NCI-H1092 (cell line): ENCODE results near the gene CNTNAP2.
"Not testable (repeated sequence)": the region's sequence is repeated elsewhere in the genome, so short reads cannot be mapped to it uniquely, and the experiment has no call there.

Source experiments
- DNase-seq: peaks from one replicate; lab custom pipeline; 2025; lab: John Stamatoyannopoulos, UW

Gene CNTNAP2

DNA sequence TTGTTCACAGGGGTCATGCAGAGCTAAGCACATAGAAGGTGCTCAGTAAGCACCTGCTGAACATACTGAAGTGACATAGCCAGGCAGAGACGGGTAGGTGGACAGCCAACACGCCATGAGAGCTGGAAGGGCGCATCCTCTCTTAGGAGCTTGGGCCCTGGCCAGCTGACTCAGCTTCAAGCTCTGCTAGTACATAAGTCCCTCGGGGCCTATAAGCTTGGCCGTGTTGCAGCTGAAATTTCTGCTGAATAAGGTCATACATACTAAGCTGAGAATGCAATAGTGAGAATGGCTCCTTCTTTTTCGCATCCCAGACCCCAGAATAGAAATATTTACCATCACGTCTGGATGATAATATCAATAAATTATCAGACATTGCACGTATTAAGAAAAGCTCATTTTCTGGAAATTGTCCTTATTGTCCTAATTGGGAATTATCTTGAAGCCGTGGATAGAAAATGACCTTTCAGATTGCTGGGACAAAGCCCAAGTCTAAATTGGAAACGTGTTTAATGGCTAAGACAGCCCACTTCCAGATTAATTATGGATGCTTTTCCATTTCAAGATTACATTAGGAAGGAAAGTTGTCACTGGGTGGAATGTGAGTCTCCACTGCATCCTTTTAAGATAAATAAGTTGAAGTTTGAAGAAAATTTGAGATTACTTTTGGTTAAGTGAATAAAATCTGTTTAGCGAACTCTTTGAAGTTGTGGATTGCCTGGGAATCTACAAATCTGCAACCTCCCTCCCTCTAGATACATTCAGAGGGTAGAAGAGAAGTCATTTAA is 2186.9 kb downstream of the CNTNAP2 start:
- DNase-seq = peak; percentile 23

DNA sequence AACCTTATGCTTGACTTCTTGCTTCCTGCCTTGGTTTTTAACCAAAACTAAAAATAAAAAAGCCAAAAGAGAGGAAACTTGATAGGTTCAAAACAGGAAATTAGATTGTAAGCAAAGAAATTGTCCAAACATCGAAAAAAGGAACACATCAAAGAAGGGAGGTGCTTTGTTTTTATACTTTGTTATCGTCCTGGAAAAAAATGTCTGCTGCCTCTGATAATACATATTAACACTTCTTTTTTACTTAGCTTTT is 2187.4 kb downstream of the CNTNAP2 start:
- DNase-seq = no peak

DNA sequence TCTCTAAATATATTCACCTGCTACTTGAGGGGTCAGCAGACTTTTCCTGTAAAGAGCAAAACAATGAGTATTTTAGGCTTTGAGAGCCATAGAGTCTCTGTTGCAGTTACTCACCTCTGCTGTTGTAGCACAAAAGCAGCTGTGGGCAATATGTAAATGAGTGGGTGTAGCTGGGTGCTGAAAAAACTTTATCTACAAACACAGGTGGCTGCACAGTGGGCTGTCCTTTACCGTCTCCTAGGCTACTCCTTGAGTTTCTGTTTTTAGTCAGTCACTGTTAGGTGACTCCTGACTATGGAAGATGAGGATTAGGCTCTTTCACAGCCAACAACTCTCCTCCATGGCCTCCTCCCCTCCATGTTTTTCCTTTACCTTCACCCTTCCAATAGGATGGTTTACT is 2187.9 kb downstream of the CNTNAP2 start:
- no peak for DNase-seq

DNA sequence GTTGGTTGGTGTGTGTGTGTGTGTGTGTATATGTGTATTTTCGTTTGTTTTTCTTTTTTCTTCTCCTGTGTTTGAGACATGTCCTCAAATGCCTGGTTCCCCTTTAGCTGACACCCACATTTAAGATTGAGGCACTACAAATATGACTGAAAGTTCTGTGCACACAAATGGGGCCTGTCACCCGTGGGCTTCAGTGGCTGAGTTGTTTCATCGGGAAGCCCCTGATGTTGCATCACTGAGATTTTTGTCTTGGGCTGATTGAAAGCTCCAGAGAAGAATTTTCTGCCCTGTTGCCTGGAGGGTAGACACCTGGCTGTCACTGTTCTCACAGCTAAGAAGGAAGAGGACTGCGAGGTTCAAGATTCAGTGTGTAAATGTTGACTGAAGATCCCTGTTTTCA is 2190.2 kb downstream of the CNTNAP2 start:
- DNase-seq = no peak

DNA sequence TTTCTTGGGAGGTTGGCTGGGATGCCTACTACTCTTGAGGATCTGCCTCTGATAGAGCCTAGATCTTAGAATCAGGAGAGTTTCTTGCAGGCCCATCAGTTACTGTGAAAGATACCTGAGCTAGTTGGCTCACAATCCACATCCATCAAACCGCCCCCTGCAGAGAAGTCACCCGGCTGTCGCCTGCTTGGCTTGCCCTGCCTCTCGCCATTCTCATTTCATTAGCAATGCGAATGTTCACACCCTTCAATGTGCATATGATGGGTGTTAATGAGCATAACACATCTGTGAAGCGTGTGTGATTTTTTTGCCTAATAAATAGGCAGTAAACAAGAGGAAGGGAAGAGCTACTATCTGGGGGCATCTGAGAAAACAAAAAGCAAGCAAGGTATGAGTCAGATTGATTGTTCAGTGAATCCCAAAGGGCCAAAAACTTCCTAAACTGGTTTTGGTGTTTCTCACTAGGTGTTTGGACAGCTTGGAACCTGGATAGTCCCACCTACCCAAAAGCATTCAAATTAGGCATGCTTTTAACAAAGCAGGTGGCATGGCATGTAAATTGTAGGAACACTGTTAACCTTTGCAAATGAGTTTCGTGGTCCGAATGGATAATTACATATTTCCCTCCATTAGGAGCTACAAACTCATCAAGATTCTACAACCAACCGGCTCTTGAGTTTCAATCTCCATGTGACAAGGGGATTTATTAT is 2201.7 kb downstream of the CNTNAP2 start:
- no peak for DNase-seq

DNA sequence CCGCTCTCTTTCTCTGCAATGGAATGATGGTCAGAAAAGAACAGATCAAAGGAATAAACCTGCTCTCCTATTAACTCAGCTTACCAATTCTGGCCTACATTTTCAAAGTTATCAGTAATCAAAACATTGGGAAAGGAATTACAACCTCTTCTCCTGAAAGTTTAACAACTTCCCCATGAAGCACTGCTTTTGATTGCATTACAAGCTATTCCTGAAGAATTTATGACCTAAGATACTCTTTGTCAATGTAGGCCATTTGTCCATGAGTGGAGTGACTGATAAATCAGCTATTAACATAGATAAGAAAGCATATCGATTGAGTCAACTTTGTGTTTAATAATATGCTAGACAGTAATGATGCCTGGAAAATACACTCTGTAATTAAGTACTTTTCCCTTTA is 2202.2 kb downstream of the CNTNAP2 start:
- no peak for DNase-seq

DNA sequence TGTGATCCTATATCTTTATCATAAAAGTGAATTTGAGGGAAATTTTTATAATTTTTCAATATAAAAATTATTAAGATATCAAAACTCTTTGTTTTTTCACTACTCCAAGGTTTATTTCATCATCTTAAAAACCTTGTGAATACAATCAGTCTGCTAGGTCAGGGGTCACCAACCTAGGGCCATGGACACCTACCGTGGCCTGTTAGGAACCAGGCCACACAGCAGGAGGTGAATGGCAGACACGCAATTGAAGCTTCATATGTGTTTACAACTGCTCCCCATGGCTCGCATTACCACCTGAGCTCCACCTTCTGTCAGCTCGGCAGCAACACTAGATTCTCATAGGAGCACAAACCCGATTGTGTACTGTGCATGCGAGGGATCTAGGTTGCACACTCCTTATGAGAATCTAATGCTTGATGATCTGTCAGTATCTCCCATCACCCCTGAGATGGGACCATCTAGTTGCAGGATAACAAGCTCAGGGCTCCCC is 2202.8 kb downstream of the CNTNAP2 start:
- no peak for DNase-seq

DNA sequence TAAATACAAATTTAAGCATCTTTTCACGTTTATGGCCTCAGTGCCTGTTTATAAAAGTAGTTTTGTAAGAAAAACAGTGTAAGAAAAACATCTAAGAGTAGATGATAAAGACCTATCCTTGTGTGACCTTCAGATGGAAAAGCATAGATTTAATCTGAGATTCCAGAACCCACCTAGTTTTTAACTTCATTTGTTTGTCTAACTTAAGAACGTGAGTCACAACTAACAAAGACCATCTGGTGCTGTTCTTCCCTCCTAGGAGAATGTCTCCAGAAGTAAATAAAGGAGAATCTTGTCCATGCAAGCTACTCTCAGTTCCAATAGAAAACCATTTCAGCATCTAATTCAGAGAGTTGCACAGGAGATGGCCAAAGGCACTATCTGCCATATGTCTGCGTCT is 2208.6 kb downstream of the CNTNAP2 start:
- no peak for DNase-seq

DNA sequence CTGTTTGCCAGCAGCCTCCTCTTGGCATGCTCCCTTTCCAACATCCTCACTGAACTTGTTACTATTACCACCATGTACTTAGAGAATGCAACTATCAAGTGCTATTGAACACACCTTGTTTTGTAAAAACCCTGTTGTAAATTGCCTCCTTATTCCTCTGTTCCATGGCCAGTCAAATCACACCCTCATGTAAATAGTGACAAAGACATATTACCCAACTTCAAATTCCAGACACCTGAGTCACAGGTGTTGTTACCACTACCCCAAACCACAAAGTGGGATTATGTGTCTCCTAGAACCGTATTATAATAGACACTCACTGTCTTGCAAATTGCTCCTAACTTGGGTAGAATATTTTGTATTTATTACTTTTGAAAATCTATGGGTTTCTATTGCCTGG is 2210.8 kb downstream of the CNTNAP2 start:
- DNase-seq = no peak

DNA sequence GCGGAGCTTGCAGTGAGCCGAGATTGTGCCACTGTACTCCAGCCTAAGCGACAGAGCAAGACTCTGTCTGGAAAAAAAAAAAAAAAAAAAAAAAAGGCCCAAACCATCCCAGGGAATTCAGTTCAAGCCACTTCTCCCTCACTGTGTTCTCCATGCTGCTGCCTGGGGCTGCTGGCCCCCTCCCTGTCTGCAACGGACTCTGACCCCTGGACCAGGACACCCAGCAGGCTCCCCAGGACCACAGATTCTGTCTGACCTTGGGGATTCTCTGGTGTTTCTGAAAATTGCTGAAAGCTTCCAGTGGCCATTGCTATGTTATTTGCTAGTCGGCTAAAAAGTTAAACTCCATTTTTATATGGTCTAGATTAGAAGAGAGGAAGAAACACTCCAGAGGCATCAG is 2212.3 kb downstream of the CNTNAP2 start:
- no peak for DNase-seq

DNA sequence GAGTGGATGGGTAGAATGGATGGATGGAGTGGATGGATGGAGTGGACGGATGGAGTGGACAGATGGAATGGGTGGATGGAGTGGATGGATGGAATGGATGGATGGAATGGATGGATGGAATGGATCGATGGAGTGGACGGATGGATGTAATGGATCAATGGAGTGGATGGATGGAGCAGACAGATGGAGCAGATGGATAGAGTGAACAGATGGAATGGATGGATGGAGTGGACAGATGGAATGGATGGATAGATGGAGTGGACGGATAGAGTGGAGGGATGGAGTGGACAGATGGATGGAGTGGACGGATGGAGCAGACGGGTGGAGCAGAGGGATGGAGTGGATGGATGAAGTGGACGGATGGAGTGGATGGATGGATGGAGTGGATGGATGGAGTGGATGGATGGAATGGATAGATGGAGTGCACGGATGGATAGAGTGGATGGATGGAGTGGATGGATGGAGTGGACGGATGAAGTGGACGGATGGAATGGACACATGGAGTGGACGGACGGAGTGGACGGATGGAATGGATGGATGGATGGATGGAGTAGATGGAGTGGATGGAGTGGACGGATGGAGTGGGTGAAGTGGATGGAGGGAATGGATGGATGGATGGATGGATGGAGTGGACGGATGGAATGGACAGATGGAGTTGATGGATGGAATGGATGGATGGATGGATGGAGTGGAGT is 2213.7 kb downstream of the CNTNAP2 start:
- DNase-seq = no peak

DNA sequence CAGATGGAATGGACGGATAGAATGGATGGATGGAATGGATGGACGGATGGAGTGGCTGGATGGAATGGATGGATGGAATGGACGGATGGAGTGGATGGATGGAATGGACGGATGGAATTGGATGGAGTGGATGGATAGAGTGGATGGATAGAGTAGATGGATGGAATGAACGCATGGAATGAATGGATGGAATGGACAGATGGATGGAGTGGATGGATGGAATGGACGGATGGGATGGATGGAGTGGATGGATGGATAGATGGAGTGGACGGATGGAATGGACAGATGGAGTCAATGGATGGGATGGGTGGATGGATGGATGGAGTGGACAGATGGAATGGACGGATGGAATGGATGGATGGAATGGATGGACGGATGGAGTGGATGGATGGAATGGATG is 2214.2 kb downstream of the CNTNAP2 start:
- DNase-seq = no peak

DNA sequence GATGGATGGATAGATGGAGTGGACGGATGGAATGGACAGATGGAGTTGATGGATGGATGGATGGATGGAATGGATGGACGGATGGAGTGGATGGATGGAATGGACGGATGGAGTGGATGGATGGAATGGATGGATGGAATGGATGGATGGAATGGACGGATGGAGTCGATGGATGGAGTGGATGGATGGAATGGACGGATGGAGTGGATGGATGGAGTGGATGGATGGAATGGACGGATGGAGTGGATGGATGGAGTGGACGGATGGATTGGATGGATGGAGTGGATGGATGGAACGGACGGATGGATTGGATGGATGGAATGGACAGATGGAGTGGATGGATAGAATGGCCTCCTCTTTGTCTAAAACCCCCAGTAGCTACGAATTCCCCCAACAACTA is 2214.9 kb downstream of the CNTNAP2 start:
- not testable (repeated sequence) for DNase-seq

DNA sequence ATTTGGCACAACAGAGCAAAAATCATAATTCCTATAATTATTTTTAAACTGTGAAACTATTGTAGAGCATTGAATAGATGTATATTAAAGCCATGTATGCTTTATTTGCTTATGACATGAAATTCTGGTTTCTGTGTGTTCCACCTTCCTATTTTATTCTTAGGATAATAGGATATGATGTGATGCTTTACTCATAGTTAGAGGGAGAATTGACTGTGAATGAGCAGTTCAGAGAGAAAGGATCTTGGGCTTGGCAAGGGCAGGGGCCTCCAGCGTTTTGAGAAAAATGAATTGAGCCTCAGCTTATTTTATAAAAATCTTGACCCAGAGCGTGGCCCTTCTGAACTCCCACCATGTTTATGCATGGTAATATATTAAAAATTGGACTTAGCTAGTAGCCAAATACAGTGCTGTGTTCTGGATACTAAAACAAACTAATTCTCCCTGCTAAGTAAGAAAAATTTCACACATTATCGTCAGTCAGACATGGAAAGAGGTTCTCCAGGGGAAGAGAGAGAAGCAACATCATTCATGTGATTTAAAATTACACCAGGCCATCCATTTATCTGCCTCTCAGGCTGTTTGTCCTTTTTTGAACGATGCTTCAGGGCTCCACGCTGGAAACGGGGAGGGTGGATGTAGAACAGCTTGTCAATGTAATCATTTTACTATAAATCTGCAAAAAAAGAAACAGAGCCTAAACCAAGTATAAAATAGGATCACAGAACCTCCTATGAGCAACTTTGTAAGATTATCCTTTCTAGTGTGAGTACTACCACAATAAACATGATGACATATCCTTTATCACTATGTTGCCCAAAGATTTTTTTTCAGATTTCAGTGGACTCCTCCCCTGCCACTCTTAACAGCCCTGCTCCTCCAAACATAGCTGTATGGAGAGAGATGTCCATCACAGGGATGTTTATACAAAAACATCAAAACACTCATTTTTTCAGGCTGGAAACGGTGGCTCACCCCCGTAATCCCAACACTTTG is 2215.9 kb downstream of the CNTNAP2 start:
- no peak for DNase-seq

DNA sequence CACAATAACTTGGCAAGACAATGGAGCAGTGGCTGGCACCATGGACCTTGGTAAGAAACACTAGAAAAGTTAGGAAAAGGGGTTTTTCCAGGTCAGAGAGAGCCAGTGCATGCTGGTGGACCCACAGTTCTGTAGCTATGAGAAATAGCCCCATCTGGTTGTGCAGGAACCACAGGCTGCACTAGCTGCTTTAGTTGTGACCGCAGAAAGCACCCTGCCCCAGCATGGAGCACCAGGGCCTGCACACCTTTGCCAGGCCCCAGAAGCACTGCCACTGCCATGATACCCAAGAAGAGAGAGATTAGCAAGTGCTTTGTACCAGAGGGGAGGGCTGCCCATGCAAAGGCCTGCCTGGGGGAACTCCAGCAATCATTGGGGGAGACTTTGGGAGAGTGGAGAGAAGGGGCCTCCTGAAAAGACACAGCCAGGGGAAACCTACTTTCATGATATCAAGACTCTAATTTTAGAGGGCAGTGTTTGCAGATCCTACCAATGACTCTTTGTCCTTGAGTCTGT is 2217.9 kb downstream of the CNTNAP2 start:
- no peak for DNase-seq

DNA sequence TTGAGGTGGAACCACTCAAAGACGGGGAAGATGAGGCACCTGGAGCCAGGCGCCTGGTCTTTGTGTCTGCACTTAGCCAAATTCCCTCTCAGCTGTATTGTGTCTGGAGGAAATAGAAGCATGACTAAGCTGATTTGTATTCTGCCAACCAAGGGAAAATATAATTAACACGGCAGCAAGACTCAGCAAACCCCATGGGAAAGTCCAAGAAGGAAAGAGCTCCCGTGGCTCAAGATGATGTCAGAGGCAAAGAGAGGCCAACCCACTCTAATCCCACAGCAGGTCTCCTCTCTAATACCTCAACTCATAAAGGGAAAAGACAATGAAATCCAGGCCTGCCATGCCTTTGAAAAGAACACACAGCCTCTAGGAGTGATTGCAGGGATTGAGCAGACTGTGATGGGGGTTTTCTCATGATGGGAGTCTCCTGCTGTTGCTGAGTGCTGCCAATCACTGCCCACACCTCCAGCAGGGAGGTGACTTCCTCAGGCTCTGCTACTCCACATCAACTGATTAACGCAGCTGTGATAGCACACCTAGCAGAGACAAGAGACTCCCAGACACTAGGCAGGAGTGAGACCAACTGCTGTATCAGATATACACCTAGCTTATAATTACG is 2218.5 kb downstream of the CNTNAP2 start:
- no peak for DNase-seq

DNA sequence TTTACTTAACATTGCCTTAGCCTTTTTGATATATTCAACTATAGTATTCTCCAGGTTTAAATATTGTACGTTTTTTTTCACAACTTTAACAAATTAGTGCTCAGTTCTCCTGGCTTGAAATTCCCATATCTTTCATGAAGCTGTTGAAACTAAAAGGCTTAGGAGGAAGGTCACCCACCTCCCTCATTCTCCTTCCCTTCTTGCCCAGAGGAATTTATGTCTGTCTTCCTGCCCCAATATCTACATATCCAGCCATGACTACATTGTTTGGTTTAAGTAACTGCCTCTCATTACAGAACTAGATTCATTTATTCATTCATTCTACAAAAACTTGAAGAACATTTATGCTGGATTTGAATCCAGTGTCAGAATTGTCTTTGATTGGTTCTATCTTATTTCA is 2219.2 kb downstream of the CNTNAP2 start:
- no peak for DNase-seq

DNA sequence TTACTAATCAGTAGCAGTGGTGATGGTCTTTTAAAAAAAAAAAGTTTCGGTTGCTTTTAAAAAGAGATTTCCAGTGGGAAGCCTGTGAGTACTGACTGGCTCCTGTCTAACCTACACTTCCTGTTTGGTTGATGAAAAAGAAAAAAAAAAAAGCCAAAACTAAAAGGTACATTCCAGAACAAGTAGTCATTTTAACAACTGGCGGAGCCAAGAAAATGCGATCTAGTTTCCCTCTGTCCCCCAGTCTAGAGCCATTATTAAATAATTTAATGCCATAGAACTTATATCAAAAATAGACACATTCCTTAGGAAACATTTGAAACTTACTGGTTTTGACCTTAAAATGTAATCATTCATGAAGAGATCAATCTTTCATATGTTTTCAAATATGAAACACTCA is 2219.8 kb downstream of the CNTNAP2 start:
- DNase-seq = no peak

DNA sequence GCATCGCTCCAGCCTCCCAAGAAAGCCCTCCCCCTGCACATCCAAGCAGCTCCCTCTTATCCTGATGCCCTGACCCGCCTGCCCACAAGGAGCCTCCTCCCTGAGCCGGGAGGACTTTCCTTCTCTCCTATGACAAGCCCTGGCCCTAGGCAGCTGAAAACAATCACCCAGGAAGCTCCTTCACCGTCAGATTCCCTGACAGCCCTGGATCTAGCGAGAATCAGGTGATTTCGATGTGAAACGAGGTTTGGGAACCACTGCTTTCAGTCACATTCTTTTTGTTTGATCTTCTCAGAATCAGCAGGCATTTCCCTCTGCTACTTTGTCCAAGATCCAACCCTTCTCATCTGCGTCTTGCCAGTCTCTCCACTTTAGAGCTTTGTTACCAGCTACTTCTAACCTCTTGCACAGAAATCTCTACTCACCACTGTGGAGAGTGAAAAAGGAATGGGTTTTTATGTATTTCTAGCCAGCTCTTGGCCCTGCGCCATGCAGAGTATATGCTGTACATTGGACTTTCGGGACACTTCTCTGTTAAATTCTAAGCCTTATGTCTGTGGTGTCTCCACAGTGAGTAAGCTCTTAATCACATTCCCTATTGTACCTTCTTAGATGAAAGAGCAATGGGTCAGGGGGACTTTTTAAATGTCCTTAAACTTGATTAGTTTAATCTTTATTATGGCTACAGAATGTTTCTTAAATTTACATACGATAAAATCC is 2220.8 kb downstream of the CNTNAP2 start:
- no peak for DNase-seq

DNA sequence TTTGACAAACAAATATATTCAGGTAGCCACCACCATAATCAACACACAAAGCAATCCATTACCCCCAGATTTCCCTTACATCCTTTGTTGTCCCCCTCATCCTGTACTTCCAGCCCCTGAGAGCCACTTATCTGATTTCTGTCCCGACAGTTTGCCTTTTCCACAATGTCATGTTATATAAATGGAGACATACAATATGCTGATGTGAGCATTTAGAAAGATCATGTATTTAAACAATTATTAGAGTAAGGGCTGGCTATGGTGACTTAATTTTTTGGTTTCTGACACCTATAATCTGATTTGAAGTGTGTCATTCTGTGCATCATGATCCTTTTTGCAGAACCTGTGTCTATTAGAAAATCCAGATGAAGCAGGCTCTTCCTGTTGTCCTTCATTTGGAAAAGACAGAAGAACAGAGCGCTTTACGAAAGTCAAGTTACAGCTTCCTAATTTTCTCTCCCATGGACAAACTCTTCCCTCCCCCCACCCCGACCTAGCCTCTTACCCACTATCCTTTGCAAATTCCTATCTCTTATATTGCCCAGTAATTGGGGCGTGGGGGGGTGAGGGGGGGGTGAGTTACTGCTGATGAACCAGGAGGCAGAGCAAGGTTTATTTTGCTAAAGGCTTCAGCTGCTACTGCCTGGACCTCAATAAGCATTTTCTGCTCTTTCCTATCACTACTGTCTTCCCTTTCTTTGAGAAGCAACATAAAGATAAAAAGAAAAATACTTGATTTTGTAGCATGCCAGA is 2221.6 kb downstream of the CNTNAP2 start:
- no peak for DNase-seq
